Neutrophil (primary cell): ENCODE measurements around the gene PLPP3.
A peak's percentile ranks its signal among the peaks of the same experiment; 100 is the strongest.

Source experiments
- H3K27ac ChIP-seq: fragments of 200-600 bp; sonication (generic); 2 replicates; pipeline ENCODE4 v1.5.1; 2016; ENCODE audit warnings: mild to moderate bottlenecking, moderate library complexity
- H3K27me3 ChIP-seq: fragments of 200-600 bp; sonication (generic); 2 replicates; pipeline ENCODE4 v1.6.0; 2016; ENCODE audit warnings: mild to moderate bottlenecking
- H3K36me3 ChIP-seq: fragments of 200-600 bp; sonication (generic); 2 replicates; pipeline ENCODE4 v1.5.1; 2017
- H3K4me1 ChIP-seq, 2 experiments: fragments of 200-600 bp in 1 of 2; sonication (generic) in 1 of 2; 1 replicate in 1 of 2; 2 replicates in 1 of 2; pipeline versions ENCODE4 v1.5.1 to v1.6.1; 2013 to 2016; ENCODE audit warnings: low read depth in 1 of 2, low read length in 1 of 2, mild to moderate bottlenecking in 1 of 2, moderate library complexity in 1 of 2; ENCODE audit not compliant: control insufficient read depth in 1 of 2, insufficient read depth in 1 of 2
- H3K4me3 ChIP-seq, 2 experiments: fragments of 200-600 bp in 1 of 2; sonication (generic) in 1 of 2; 1 replicate in 1 of 2; 2 replicates in 1 of 2; pipeline ENCODE4 v1.5.1; 2013 to 2016; ENCODE audit warnings: low read depth in 1 of 2, low read length in 1 of 2, mild to moderate bottlenecking in 1 of 2, moderate library complexity in 1 of 2
- H3K9me3 ChIP-seq: fragments of 200-600 bp; sonication (generic); 2 replicates; pipeline ENCODE4 v1.5.1; 2016
- CTCF ChIP-seq: fragments of 200-600 bp; sonication (generic); IDR thresholded peaks from 2 replicates; pipeline ENCODE4 v1.5.1; 2016; ENCODE audit warnings: antibody characterized with exemption

The PLPP3 gene

GRCh38 chr1:56483104-56483503 lies 96.3 kb downstream of the PLPP3 start:
- no peaks in the 10 kb centered on the region for H3K36me3 ChIP-seq
- TF ChIP-seq CTCF: no peak
- H3K9me3 ChIP-seq: no peaks in the 10 kb centered on the region
- no peak overlapping the region for H3K27ac ChIP-seq
- H3K4me1 ChIP-seq: peaks cover 13 to 18% of the 10 kb centered on the region in 2 experiments
- H3K4me3 ChIP-seq: no peak overlapping the region
- no peaks in the 10 kb centered on the region for H3K27me3 ChIP-seq

GRCh38 chr1:56482486-56482885 lies 96.9 kb downstream of the PLPP3 start:
- Histone ChIP-seq H3K36me3 (no peaks in the 10 kb centered on the region), H3K4me1 (peaks cover 17 to 24% of the 10 kb centered on the region in 2 experiments), H3K27ac (no peak overlapping the region), H3K4me3 (no peak overlapping the region), H3K9me3 (no peaks in the 10 kb centered on the region), H3K27me3 (no peaks in the 10 kb centered on the region)
- TF ChIP-seq CTCF: no peak

GRCh38 chr1:56481140-56481694 lies 98.1 kb downstream of the PLPP3 start:
- Histone ChIP-seq H3K4me1 (peaks cover 26 to 37% of the 10 kb centered on the region in 2 experiments), H3K4me3 (no peak overlapping the region), H3K9me3 (no peaks in the 10 kb centered on the region), H3K27me3 (no peaks in the 10 kb centered on the region), H3K36me3 (no peaks in the 10 kb centered on the region), H3K27ac (no peak overlapping the region)
- TF ChIP-seq CTCF: no peak

- TF ChIP-seq CTCF: no peak
- peaks cover 27 to 40% of the 10 kb centered on the region in 2 experiments for H3K4me1 ChIP-seq
- peak overlapping the region in 1 of 2 experiments; percentile 31 for H3K4me3 ChIP-seq
- H3K9me3 ChIP-seq: no peaks in the 10 kb centered on the region
- H3K36me3 ChIP-seq: no peaks in the 10 kb centered on the region
- H3K27me3 ChIP-seq: no peaks in the 10 kb centered on the region
- H3K27ac ChIP-seq: peak overlapping the region; percentile 53
These were observed 100.6 kb downstream of the PLPP3 start for GRCh38 chr1:56478734-56479133.

- peaks cover 40 to 53% of the 10 kb centered on the region in 2 experiments for H3K4me1 ChIP-seq
- H3K27me3 ChIP-seq: no peaks in the 10 kb centered on the region
- H3K9me3 ChIP-seq: no peaks in the 10 kb centered on the region
- no peaks in the 10 kb centered on the region for H3K36me3 ChIP-seq
- no peak for TF ChIP-seq CTCF
- H3K4me3 ChIP-seq: peak overlapping the region; percentile 63 to 79
- peak overlapping the region; percentile 61 for H3K27ac ChIP-seq
These were observed 101.9 kb downstream of the PLPP3 start for GRCh38 chr1:56477164-56478111.
